Measurements from ENCODE around the gene ABCA4. TPM values are rescaled to one million over a fixed set of nuclear protein-coding genes. Genes with fewer than 3 reads are reported as not detected.

The ABCA4 gene
- total and polyA plus RNA-seq, 7 donors: 0.03 to 0.32 (median 0.09) TPM; not detected in 2

DNA sequence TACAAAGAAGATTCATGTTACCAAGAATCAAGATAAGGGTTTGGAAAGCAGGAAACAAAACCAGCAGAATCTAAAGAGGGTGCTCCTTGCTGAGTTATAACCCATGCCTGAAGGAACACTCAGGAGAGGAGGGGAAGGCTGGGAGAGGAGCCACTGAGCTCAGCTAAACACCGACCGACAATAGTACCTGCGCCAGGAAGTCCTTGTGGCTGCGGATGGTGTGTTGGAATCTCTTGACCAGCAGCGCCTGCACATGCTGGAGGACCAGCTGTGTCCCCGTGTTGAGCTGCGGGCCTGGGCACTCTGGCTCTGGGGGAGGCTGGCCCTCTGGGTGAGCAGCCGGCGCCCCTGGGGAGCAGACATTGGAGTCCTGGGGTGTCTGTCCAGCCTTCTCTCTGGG, 89.4 kb downstream of the ABCA4 start:
- TF ChIP-seq, protein P1, sequence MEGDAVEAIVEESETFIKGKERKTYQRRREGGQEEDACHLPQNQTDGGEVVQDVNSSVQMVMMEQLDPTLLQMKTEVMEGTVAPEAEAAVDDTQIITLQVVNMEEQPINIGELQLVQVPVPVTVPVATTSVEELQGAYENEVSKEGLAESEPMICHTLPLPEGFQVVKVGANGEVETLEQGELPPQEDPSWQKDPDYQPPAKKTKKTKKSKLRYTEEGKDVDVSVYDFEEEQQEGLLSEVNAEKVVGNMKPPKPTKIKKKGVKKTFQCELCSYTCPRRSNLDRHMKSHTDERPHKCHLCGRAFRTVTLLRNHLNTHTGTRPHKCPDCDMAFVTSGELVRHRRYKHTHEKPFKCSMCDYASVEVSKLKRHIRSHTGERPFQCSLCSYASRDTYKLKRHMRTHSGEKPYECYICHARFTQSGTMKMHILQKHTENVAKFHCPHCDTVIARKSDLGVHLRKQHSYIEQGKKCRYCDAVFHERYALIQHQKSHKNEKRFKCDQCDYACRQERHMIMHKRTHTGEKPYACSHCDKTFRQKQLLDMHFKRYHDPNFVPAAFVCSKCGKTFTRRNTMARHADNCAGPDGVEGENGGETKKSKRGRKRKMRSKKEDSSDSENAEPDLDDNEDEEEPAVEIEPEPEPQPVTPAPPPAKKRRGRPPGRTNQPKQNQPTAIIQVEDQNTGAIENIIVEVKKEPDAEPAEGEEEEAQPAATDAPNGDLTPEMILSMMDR (IDR thresholded peaks at IDR 0.05): no peak
- 83 to 90% (median 83%) methylated on average over 9 of the region's 9 CpGs for WGBS, 3 donors
- no peak for ATAC-seq

DNA sequence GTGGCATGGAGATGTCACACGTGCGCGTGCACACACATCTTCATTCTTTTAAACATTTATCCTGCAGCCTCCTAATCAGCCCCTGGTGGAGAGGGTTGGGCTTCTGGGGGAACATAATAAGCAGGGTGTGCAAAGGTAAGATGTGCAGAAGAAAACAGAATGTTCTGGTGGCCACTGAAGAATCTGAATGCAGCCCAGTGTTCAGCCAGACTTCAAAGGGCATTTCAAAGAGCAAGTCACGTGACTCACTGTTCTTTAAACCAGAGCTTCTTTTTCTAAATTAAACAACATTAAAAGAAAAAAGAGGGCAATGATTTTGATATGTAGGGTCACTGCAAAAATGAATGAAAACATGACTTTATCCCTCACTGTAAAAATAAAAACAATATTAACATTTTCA, 89.8 kb downstream of the ABCA4 start:
- no peak overlapping the region for H3K4me3 ChIP-seq
- intact Hi-C loops (cut with DNase I): no loop called here
- no peaks in the 10 kb centered on the region for H3K36me3 ChIP-seq (ENCODE audit: insufficient read depth in 1 of 2, low read depth in 1 of 2)
- H3K9me3 ChIP-seq: no peaks in the 10 kb centered on the region
- DNase-seq (no peak), ATAC-seq (no peak)
- no peaks in the 10 kb centered on the region for H3K27me3 ChIP-seq (ENCODE audit: insufficient read depth in 3 of 3, low read length in 2 of 3)
- TF ChIP-seq, protein P1 (IDR thresholded peaks at IDR 0.05): no peak
- WGBS, 3 donors: 93 to 94% (median 94%) methylated on average over 4 of the region's 4 CpGs
- peaks cover 1% of the 10 kb centered on the region for H3K4me1 ChIP-seq
- no peak overlapping the region for H3K27ac ChIP-seq

More for the DNA sequence above, 89.4 kb downstream of the ABCA4 start:
- Histone ChIP-seq H3K36me3 (ENCODE audit: insufficient read depth in 1 of 2, low read depth in 1 of 2) (no peaks in the 10 kb centered on the region), H3K27me3 (ENCODE audit: insufficient read depth in 3 of 3, low read length in 2 of 3) (no peaks in the 10 kb centered on the region), H3K27ac (no peak overlapping the region), H3K9me3 (no peaks in the 10 kb centered on the region), H3K4me1 (no peaks in the 10 kb centered on the region), H3K4me3 (no peak overlapping the region)
- intact Hi-C loops (cut with DNase I): no loop called here
- no peak for DNase-seq

DNA sequence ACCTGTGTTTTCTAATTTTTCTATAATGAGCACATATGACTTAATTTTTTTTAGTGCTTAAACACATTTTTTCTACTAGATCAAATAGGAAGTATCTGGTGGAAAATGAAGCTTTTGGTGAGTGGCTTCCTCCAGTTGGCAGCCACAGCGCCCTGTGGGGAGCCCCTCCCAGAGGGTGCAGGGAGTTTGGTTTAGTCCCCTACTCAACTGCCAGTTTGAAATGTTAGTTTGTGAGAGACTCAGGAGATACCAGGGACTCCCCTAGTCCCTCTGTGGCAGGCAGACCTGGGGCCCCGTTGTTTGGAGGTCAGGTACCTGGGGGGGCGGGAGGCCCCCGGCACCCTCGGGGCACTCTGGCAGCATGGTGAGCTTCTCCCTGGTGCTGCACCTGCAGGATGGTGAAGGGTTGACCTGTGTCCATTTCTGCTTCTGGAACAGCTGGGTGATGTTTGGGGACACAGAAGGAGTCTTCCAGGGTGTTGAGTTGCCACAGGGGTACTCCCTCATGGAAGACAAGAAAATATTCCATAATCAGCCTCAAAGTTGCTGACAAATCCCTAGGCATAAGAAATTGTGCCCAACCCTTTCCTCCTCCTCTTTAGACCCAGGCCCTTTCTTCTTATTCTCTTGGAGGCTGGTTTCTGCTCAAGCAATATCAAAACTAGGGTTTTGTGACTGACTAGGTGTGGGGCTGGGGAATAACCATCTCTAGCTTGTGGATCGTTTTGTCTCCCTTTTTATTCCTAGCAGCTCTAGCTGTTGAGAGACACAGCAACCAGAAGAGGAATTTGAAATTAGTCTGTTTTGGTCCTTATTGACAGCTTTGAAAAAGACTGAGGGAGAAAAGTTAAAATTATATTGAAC, 91.6 kb downstream of the ABCA4 start:
- WGBS, 3 donors: 80 to 91% (median 82%) methylated on average over 6 of the region's 6 CpGs
- Histone ChIP-seq H3K27me3 (ENCODE audit: insufficient read depth in 3 of 3, low read length in 2 of 3) (no peaks in the 10 kb centered on the region), H3K27ac (no peak overlapping the region), H3K4me1 (peaks cover 4% of the 10 kb centered on the region), H3K9me3 (no peaks in the 10 kb centered on the region), H3K4me3 (no peak overlapping the region), H3K36me3 (ENCODE audit: insufficient read depth in 1 of 2, low read depth in 1 of 2) (no peaks in the 10 kb centered on the region)
- ATAC-seq (no peak), DNase-seq (no peak)
- TF ChIP-seq, protein P1 (IDR thresholded peaks at IDR 0.05): no peak
- intact Hi-C loops (cut with DNase I): loop anchor here in 1 of 2 donors (10.0 kb wide), 1 partner anchor 435 kb away; no protein-coding TSS in a partner anchor

DNA sequence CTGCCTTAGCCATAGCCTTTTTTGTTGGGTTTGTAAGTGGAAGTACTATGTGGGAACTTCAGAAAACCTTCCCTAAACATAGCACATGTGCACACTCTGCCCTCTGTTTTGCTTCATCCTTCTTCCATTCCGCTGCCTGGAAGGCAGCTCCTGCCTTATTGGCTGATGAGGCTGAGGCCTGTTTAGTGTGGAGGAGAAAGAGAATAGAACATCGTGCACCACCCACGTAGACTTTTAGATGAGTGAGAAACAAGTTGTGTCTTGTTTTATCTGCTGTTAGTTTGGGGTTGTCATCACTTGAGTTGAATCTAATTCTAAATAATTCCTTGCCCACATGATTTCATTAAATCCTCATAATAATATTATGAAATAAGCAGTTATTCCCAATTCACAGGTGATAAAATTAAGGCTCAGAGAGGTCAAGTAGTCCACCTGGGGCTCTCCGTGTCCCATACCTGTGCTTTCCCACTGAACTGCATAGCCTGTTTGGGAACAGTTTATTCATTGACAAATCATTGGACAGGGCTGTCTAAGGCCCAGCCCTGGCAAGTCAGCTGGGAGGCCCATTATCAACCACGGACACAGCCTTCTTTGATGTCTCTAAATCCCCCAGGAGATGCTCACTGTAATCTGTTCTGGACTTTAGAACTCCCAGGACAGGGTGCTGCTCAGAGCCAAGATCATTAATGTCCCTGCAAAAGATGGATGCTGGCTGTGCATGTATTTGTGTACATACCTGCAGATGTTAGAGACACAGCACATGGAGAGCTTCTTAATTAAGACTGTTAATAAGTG, 93.0 kb downstream of the ABCA4 start:
- intact Hi-C loops (cut with DNase I): loop anchor here in 1 of 2 donors (10.0 kb wide), 1 partner anchor 437 kb away; no protein-coding TSS in a partner anchor
- Histone ChIP-seq H3K36me3 (ENCODE audit: insufficient read depth in 1 of 2, low read depth in 1 of 2) (no peaks in the 10 kb centered on the region), H3K9me3 (no peaks in the 10 kb centered on the region), H3K27ac (no peak overlapping the region), H3K4me1 (peaks cover 4% of the 10 kb centered on the region), H3K4me3 (no peak overlapping the region), H3K27me3 (ENCODE audit: insufficient read depth in 3 of 3, low read length in 2 of 3) (no peaks in the 10 kb centered on the region)
- ATAC-seq (no peak), DNase-seq (no peak)
- 79 to 86% (median 81%) methylated on average over 5 of the region's 5 CpGs for WGBS, 3 donors
- TF ChIP-seq, protein P1 (IDR thresholded peaks at IDR 0.05): no peak
